GM18505 (cell line): ENCODE measurements around the gene TTC7B.

ENCODE experiments used
- ATAC-seq: cut with Tn5 transposase; IDR thresholded peaks from one replicate; pipeline ENCODE4 v1.9.1; 2021; ENCODE audit not compliant: unreplicated experiment
- POLR2A ChIP-seq: IDR thresholded peaks from 4 replicates; pipeline ENCODE4 v1.6.1; 2011; ENCODE audit warnings: borderline replicate concordance; ENCODE audit not compliant: insufficient read depth, insufficient read length; ENCODE audit errors: extremely low read depth

The TTC7B gene

DNA sequence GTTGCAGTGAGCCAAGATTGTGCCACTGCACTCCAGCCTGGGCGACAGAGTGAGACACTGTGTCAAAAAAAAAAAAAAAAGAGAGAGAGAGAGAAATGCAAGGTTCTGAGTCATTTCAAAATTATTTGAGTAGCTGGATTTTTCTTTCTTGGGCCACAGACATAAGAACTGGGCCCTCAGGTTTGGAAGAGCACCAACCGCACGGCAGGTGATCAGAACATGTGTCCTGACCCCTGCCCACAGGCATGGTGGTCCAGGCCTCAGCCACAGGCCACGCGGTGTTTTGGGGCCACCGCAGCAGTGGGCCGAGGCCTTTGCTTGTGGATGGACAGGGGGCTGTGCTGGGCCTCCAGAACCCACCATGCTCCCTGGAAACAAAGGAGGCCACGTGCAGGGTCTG is 292.7 kb downstream of the TTC7B start:
- TF ChIP-seq POLR2A: no peak
- ATAC-seq: no peak

DNA sequence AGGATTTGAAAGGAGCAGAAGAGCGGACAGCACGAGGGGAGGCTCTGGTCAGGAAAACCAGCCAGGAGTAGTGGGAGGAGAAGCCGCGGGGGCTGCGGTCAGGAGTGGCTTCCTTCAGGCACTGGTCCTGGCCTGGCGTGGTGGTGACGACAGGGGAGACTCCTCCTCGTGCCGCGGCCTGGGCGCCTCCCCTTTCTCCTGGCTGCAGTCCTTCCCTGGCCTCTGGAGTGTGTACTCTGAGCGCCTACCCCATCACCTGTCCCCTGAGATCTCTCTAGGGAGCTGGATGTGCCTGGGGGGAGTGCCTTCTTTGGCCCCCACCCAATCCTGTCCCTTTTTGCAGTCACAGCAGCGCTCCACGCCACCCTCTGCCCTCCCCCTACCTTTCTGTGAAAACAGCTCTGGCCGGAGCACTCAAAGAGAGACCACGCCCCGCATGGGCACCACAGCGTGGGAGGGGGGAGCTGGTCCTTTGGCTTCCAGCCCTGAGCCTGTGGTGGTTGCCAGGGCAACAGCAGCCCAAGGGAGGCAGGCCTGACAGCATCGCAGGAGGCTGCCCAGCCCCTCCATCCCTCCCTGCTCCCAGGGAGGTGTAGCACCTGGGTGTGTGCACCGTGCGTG is 293.5 kb downstream of the TTC7B start:
- no peak for ATAC-seq
- TF ChIP-seq POLR2A: no peak

DNA sequence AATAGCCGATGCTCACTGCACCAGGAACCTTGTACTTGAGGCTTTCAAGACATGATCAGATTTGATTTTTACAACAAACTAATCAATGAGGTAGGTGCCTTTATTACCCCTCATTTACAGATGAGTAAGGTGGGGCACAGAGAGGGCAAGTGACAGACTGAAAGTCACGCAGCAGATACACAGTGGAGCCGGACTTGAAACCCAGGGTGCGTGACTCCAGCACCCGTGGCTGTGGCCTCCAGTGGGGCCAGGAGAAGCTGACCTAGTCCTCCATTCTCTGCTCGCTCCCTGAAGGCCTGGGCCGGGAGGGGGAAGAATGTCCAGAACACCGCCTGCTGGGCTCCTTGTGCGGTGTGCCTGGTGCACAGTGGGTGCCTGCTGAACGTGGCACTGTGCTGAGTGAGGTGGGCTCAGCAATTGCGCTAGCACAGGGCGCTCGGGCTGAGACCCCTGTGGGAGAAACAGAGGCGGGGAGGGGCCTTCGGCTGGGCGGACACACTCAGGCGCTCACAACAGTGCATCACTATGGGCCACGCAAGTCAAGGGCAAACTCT is 294.2 kb downstream of the TTC7B start:
- no peak for ATAC-seq

DNA sequence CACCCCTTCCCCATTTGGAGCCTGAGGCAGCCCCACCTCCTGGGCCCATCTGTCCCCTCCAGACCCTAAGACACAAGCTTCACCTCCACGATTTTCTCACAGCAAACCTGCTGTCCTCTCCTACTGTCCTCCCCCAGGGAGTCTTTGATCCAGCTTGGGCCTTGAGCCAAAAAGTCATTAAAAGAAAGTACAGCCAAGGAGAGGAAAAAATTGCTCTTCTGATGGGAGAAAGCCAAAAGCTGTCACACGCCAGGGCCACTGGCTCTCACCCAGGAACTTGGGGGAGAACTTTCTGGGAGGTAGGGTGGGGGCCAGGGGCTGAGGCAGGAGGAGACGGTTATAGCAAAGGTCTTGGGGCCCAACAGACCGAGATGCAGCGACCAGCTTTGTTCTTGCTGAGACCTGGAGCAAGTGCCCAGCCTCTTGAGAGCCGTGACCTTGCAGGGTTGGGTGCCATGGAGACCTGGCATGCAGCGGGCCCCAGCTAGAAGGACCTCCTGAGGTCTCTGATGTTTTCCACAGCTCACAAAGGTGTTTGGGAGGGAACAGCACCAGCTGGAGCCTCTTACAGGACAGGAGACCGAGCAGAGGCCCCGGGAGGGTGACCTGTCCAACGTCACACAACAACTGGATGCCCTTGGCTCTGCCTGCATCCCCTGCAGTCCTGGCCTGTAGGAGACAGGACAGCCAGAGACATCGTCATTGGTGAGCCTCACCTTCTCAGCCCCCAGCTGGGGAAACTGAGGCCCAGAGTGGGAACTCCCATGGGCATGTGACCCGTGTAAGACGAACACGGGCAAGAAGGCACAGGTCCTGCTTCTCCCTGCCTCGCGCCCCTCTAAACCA is 294.9 kb downstream of the TTC7B start:
- no peak for TF ChIP-seq POLR2A
- ATAC-seq: no peak

More for the DNA sequence above, 294.2 kb downstream of the TTC7B start:
- no peak for TF ChIP-seq POLR2A

DNA sequence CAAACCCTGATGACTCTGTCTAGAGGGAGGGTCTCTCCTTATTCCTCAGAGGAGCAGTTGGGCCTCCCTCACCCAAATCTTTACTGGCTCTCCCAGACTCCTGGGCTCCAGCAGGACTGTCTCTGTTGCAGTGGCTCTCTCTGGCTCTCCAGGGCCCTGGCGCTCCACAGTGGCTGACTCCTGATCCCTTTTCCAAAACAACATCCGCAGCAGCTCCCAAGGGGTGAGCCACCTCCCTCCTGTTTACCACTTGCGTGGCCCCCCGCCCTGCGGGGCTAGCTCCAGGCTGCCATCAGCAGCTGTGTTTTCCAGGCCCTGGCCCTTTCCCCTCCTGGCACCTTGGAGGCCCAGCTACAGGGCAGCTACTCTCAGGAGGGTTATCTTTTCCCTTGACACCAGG is 295.9 kb downstream of the TTC7B start:
- no peak for ATAC-seq
- no peak for TF ChIP-seq POLR2A

DNA sequence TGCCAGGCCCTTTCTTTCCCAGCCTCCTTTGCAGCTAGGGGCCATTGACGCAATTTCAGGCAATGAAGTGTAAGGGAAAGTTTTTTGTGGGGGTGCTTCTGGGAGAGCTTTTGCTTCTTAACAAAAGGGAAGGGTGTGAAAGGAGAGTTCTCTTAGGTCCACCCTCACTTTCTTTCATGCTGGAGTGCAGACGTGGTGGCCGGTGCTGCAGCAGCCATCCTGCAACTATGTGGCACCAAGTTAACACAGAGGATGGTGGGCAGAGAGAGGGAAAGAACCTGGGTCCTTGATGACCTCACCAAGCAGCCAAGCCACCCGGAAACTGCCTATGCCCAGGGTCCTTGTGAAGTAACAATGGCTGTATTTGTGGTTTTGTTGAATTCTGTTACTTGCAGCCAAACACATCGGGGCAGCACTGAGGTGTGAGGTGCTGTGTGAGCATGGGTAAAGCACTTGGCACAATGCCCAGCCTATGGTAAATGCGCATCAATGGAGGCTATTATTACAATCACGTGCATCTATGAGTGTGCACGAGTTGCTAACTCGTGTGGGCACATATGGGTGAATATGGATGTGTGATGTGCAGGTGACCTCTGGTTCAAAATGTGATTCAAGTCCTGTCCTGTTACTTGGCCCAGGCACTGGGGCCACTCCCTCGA is 296.8 kb downstream of the TTC7B start:
- no peak for ATAC-seq
- no peak for TF ChIP-seq POLR2A

DNA sequence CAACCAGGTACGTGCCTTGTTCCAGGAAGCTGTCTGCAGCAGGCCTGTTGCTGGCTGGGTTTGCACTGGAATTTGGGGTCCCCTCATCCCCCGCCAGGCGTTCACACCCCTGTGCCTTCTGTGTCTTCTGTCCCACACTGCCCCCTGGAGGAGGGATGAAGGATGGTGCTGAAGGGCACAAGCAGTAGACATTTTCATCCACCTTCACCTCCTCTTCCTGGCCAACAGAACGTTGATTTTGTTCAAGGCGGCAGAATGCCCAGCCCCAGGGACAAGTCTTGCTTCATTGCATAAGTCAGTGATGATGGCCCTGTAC is 297.3 kb downstream of the TTC7B start:
- ATAC-seq: no peak
- no peak for TF ChIP-seq POLR2A

DNA sequence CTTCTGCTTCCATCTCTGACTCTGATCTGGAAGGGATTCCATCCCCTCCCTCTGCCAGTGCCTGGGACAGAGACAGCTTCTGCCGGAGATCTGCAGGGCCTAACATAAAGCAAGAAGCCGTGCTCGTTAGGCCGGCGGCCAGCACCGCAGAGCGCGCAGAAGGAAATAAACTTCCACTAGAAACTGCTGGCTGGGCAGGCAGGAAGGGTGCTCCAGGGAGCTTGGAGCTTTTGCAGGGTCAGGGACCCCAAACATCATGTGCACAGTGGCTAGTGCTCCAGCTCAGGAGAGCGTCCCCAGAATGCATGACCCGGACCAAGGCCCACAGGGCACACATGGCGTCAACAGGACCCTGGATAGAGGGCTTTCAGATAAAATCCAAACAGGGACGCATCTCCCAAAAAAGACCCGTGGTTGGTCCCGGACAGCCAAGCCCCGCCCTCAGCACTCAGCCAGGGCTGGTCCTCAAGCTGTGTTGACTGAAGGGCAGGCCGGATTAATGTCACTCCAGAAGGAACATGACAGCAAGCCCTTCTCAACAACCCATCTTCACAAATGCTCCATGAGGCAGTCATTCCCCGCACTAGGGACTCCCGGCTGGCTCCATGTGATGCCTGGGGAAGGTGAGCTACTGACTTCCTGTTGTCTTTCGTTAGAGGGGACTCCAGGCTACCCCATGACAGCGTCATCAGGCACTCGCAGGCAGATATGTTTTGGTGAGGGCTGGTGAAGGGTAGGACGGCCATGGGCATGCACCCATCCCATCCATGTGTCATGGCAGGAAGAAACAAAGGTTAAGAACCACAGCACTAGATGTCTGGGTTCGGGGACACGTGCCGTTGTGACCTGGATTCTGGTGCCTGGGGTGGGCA is 297.9 kb downstream of the TTC7B start:
- ATAC-seq: no peak
- no peak for TF ChIP-seq POLR2A

DNA sequence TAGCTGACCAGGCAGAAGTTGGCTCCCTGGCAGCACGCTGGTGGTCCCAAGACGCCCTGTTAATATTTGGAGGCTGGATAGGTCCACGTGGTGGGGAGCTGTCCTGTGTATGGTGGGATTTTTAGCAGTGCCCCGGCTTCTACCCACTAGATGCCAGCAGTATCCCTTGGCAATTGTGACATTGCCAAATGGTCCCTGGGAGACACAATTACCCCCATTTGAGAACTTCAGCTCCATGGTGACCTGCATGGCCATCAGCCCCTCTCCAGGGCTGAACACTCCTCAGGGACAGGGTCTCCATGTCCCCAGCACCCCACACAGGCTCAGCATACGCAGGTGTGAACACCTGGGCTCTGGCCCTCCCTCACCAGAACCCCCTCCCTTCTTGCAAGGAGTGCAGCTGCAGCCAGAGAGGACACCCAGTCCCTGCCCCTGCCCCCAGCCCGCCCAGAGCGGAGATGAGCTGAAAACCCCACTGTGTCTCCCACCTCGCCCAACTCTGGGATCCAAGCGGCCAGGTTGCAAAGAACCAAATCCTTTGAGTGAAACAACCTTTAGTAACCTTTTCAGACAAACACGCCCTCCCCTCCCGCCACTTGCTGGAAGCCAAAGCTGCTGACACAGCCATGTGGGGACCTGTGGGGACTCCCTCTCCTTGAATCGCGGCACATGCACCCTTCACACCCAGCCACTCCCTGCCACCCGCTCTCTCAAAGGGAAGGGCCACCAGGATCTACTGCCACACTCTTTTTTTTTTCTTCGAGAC is 299.0 kb downstream of the TTC7B start:
- no peak for ATAC-seq
- no peak for TF ChIP-seq POLR2A

DNA sequence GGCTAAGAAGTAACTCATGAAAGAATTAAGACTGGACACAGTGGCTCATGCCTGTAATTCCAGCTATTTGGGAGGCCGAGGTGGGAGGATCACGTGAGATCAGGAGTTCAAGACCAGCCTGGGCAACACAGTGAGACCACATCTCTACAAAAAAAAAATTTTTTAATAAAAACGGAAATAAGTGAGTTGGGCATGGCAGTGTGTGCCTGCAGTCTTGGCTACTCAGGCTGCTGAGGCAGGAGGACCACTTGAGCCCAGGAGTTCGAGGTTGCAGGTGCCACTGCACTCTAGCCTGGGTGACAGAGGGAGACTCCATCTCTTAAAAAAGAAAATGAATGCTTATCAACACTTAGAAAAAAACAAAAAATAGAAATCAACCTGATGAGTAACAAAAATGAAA is 301.7 kb downstream of the TTC7B start:
- ATAC-seq: no peak
- no peak for TF ChIP-seq POLR2A

DNA sequence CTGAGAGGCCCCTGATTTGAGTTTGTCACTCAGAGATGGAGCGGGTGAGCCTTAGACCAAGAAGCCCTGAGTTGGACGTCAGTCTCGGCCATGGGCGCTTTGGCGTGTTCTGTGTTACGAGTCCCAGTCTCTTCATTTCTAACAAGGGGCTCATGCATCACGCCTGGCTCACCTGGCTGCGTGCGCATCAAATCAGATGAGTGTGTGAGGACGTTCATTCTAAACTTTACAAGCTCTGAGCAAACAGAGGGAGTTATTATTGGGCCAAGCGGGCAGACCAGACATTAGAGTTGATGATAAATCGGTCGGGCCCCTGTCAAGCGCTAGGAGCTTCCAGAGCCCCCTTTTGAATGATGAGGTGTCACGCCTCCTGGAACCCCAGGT is 302.2 kb downstream of the TTC7B start:
- no peak for ATAC-seq
- no peak for TF ChIP-seq POLR2A

DNA sequence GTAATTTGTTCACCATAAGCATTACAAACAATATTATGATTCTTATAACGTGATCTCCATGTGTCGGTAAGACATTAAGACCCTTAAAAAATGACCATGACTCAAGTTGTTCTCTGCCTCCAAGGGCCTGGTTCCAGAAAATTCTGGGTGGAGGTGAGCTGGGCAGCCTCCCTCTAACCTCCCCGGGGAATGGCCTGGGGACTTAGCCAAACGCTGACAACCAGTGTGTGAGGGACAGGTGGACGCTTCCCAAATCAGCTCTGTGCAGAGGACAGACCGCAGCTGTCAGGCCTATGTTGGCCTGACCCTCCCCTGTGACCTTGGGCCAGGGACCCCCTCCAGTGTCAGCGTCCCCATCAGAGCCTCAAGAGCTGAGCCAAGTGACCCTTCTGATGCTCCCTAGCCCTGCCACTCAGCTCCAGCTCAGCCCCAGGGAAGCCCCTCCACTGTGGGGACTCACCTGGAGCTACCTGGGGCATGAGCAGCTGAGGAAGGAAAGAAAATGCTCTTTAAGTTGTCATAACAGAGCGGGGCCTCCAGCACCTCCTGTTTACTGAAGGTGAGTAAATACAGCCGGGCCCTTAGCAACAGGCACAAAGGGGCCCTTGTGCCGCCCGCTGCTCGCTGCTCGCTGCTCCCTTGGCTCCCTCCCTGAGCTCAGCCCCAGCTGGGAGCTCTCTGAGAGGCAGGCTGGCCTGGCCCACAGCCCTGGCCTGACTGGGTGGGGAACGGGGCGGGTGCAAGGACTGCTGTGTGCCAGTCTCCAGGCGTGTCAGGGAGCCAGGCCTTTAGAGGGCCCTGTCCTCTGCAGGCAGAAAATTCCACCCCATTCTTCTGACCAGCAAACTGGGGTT is 302.8 kb downstream of the TTC7B start:
- ATAC-seq: no peak
- no peak for TF ChIP-seq POLR2A

DNA sequence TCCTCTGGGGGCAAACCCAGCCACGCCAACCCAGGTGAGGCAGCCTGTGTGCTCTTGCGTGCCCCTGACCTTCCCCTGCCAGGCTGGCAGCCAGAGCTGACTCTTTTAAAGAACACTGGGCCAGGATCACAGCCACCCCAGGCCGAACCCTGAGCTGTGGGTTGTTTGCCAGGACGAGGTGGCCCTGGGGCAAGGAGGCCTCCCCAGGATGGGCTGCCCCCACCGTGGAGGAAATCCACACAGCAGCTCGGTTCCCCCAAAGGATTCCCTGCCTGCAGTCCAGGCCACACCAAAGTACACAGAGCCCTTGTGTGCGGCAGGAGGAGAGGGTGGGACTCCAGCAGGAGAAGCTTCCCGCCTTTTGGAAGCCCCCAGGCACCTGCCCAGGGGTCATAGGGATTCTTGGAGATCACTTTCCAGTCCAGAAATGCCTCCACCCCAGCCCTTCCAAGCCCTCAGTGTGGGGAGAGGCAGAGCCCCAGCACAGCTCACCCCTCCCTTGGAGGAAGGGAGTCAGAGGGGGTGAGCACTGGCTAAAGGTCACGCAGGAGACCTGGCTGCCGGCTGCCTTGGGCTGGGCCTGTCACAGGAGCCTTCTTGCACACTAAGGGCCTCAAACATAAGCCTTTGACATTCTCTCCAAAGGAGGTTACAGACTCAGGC is 303.8 kb downstream of the TTC7B start:
- TF ChIP-seq POLR2A: no peak
- ATAC-seq: no peak
